Keratinocyte (primary cell): Measurements from ENCODE around the gene TSPYL6. TPM values are rescaled to one million over a fixed set of nuclear protein-coding genes. Genes with fewer than 3 reads are reported as not detected.

Experiments used
- DNase-seq: peaks from one replicate; pipeline ENCODE4 v3.0.0-alpha.2; 2011; ENCODE audit warnings: low read depth, missing footprints, low spot score
- FAIRE-seq: peaks from 2 replicates; lab custom pipeline; 2011; peaks lifted over from hg19 to GRCh38; lab: Jason Lieb, UNC
- H2AFZ ChIP-seq: 2 replicates; pipeline ENCODE4 v1.6.0; 2012; ENCODE audit warnings: low read length, control low read depth, inconsistent platforms; ENCODE audit not compliant: control insufficient read depth
- H3K27ac ChIP-seq: 2 replicates; pipeline ENCODE4 v1.5.1; 2011; ENCODE audit warnings: low read length; ENCODE audit not compliant: control insufficient read depth, insufficient read depth
- H3K27me3 ChIP-seq: 3 replicates; pipeline ENCODE4 v1.6.0; 2011; ENCODE audit warnings: low read length; ENCODE audit not compliant: control insufficient read depth, insufficient read depth; ENCODE audit errors: extremely low read depth
- H3K36me3 ChIP-seq, 2 experiments: 2 replicates in 1 of 2; 3 replicates in 1 of 2; pipeline ENCODE4 v1.5.1; 2011; ENCODE audit warnings: low read length in 2 of 2, mild to moderate bottlenecking in 1 of 2; ENCODE audit not compliant: control insufficient read depth in 2 of 2, insufficient read depth in 2 of 2; ENCODE audit errors: extremely low read depth in 1 of 2
- H3K4me1 ChIP-seq: 3 replicates; pipeline ENCODE4 v1.5.1; 2011; ENCODE audit warnings: low read length; ENCODE audit not compliant: control insufficient read depth, insufficient read depth; ENCODE audit errors: extremely low read depth
- H3K4me2 ChIP-seq: 3 replicates; pipeline ENCODE4 v1.6.0; 2011; ENCODE audit warnings: low read depth, low read length; ENCODE audit not compliant: control insufficient read depth, insufficient read depth; ENCODE audit errors: extremely low read depth
- H3K4me3 ChIP-seq, 3 experiments: fragments of 200-600 bp in 1 of 3; sonication (generic) in 1 of 3; 2 replicates in 2 of 3; 3 replicates in 1 of 3; pipeline ENCODE4 v1.5.1; 2011 to 2016; ENCODE audit warnings: low read length in 3 of 3, mild to moderate bottlenecking in 3 of 3, control low read depth in 2 of 3, inconsistent platforms in 1 of 3, low read depth in 1 of 3, mixed read lengths in 1 of 3, mixed run types in 1 of 3, moderate library complexity in 1 of 3; ENCODE audit not compliant: control insufficient read depth in 2 of 3, insufficient read depth in 2 of 3; ENCODE audit errors: extremely low read depth in 1 of 3
- H3K79me2 ChIP-seq: 2 replicates; pipeline ENCODE4 v1.6.0; 2012; ENCODE audit warnings: low read length; ENCODE audit not compliant: control insufficient read depth, insufficient read depth
- H3K9ac ChIP-seq: 3 replicates; pipeline ENCODE4 v1.6.0; 2011; ENCODE audit warnings: low read length; ENCODE audit not compliant: control insufficient read depth, insufficient read depth; ENCODE audit errors: extremely low read depth
- H3K9me1 ChIP-seq: 3 replicates; pipeline ENCODE4 v1.6.0; 2011; ENCODE audit warnings: low read length; ENCODE audit not compliant: control insufficient read depth, insufficient read depth; ENCODE audit errors: extremely low read depth
- H3K9me3 ChIP-seq: 2 replicates; pipeline ENCODE4 v1.5.1; 2012; ENCODE audit warnings: low read depth, low read length; ENCODE audit not compliant: control insufficient read depth
- H4K20me1 ChIP-seq: 3 replicates; pipeline ENCODE4 v1.6.0; 2011; ENCODE audit warnings: low read length; ENCODE audit not compliant: control insufficient read depth, insufficient read depth; ENCODE audit errors: extremely low read depth
- CTCF ChIP-seq, 3 experiments: IDR thresholded peaks in 1 of 3; conservative IDR thresholded peaks in 1 of 3; optimal IDR thresholded peaks in 1 of 3; 2 replicates in 2 of 3; 3 replicates in 1 of 3; pipeline versions ENCODE3 to v1.5.1; 2011; ENCODE audit warnings: low read length in 3 of 3, mild to moderate bottlenecking in 3 of 3, moderate library complexity in 2 of 3, control low read depth in 1 of 3, inconsistent platforms in 1 of 3; ENCODE audit not compliant: insufficient read depth in 2 of 3; ENCODE audit errors: extremely low read depth in 1 of 3
- EZH2 ChIP-seq: IDR thresholded peaks from one replicate; pipeline ENCODE4 v1.6.1; 2012; ENCODE audit warnings: inconsistent platforms, mild to moderate bottlenecking, low read length, moderate library complexity
- dilution Hi-C: fragments of 300-500 bp; cut with MboI; formaldehyde crosslinking; loops from one replicate; pipeline ENCODE4 v1.7.0; 2020; ENCODE audit warnings: low sequenced_read_pairs; ENCODE audit not compliant: extremely low pct_ligation_motif_present
- polyA plus RNA-seq, 5 experiments: library from polyadenylated mRNA; depleted of rRNA in 3 of 5; stranded (reverse) in 3 of 5; stranded (forward) in 1 of 5; unstranded in 1 of 5; fragments of >200 nt; gene quantifications; 1 replicate in 1 of 5; 2 replicates in 3 of 5; 3 replicates in 1 of 5; pipeline versions ENCODE4 v1.2.1 to v1.2.3, GENCODE V29; 2011 to 2012; ENCODE audit warnings: missing spikeins in 2 of 5, low read depth in 1 of 5, low replicate concordance in 1 of 5

Gene TSPYL6
- polyA plus RNA-seq, 1 donor (not counting 4 experiments of a cell fraction or from before 2014, with no cell fraction given), result not detected

- TF ChIP-seq CTCF (optimal IDR thresholded peaks at IDR 0.05 in 1 of 3, IDR thresholded peaks at IDR 0.05 in 1 of 3, conservative IDR thresholded peaks at IDR 0.05 in 1 of 3; ENCODE audit: extremely low read depth in 1 of 3, insufficient read depth in 2 of 3, low read length in 3 of 3) (no peak), EZH2 (no peak)
- Histone ChIP-seq H4K20me1 (no peaks in the 10 kb centered on the region), H3K4me1 (no peaks in the 10 kb centered on the region), H3K9me1 (no peaks in the 10 kb centered on the region), H3K36me3 (no peaks in the 10 kb centered on the region), H3K27me3 (no peaks in the 10 kb centered on the region), H3K9me3 (no peaks in the 10 kb centered on the region), H3K4me2 (no peak overlapping the region), H2AFZ (no peak overlapping the region), H3K27ac (no peak overlapping the region), H3K4me3 (no peak overlapping the region), H3K9ac (no peak overlapping the region), H3K79me2 (no peaks in the 10 kb centered on the region)
- DNase-seq, result no peak
- dilution Hi-C loops, result no loop called here
- FAIRE-seq, result no peak
These were observed 16.6 kb downstream of the TSPYL6 start for GRCh38 chr2:54239427-54239826.

- DNase-seq (no peak), FAIRE-seq (no peak)
- Histone ChIP-seq H2AFZ (no peak overlapping the region), H3K4me3 (no peak overlapping the region), H3K27ac (no peak overlapping the region), H3K4me2 (no peak overlapping the region), H3K9me1 (no peaks in the 10 kb centered on the region), H3K79me2 (no peaks in the 10 kb centered on the region), H3K9me3 (no peaks in the 10 kb centered on the region), H3K27me3 (no peaks in the 10 kb centered on the region), H4K20me1 (no peaks in the 10 kb centered on the region), H3K4me1 (no peaks in the 10 kb centered on the region), H3K9ac (no peak overlapping the region), H3K36me3 (no peaks in the 10 kb centered on the region)
- dilution Hi-C loops, result no loop called here
- TF ChIP-seq EZH2 (no peak), CTCF (optimal IDR thresholded peaks at IDR 0.05 in 1 of 3, IDR thresholded peaks at IDR 0.05 in 1 of 3, conservative IDR thresholded peaks at IDR 0.05 in 1 of 3; ENCODE audit: extremely low read depth in 1 of 3, insufficient read depth in 2 of 3, low read length in 3 of 3) (no peak)
These were observed 18.6 kb downstream of the TSPYL6 start for GRCh38 chr2:54237428-54237827.
